Activated naive CD4-positive, alpha-beta T cell treated with anti-CD3 and anti-CD28 coated beads, Interleukin-2, amount 50 U/mL, for 24 hours (primary cell): ENCODE data around the gene PPM1G.

ENCODE experiments used
- H3K27ac Mint-ChIP-seq: one replicate; pipeline ENCODE4 v1.8.0; 2021; ENCODE audit warnings: mild to moderate bottlenecking, mixed read lengths
- H3K27me3 Mint-ChIP-seq: one replicate; pipeline ENCODE4 v1.8.0; 2021; ENCODE audit warnings: mixed read lengths
- H3K36me3 Mint-ChIP-seq: one replicate; pipeline ENCODE4 v1.8.0; 2021; ENCODE audit warnings: mixed read lengths
- H3K4me1 Mint-ChIP-seq: one replicate; pipeline ENCODE4 v1.8.0; 2021; ENCODE audit warnings: mixed read lengths
- H3K4me3 Mint-ChIP-seq: one replicate; pipeline ENCODE4 v1.8.0; 2021; ENCODE audit warnings: mild to moderate bottlenecking, mixed read lengths
- H3K9me3 Mint-ChIP-seq: one replicate; pipeline ENCODE4 v1.8.0; 2021; ENCODE audit warnings: mixed read lengths

Gene PPM1G

GRCh38 chr2:27380626-27381545 lies 28.5 kb downstream of the PPM1G start, which contains the start of gene ZNF513:
ZNF513 (minus strand) TSS chr2:27380734; CDS start chr2:27380526, 208 bp downstream.
- Mint-ChIP-seq H3K27me3 (no peaks in the 10 kb centered on the region), H3K9me3 (no peaks in the 10 kb centered on the region), H3K4me1 (peaks cover 28% of the 10 kb centered on the region), H3K27ac (peak within 1 kb of the TSS; percentile 95), H3K4me3 (peak within 1 kb of the TSS; percentile 93), H3K36me3 (peaks cover 14% of the 10 kb centered on the region)

GRCh38 chr2:27379836-27380625 lies 29.4 kb downstream of the PPM1G start:
- H3K36me3 Mint-ChIP-seq, result peaks cover 13% of the 10 kb centered on the region
- H3K4me1 Mint-ChIP-seq, result peaks cover 31% of the 10 kb centered on the region
- H3K4me3 Mint-ChIP-seq, result peak overlapping the region; percentile 93
- no peaks in the 10 kb centered on the region for H3K9me3 Mint-ChIP-seq
- H3K27ac Mint-ChIP-seq, result peak overlapping the region; percentile 83
- H3K27me3 Mint-ChIP-seq, result no peaks in the 10 kb centered on the region

DNA sequence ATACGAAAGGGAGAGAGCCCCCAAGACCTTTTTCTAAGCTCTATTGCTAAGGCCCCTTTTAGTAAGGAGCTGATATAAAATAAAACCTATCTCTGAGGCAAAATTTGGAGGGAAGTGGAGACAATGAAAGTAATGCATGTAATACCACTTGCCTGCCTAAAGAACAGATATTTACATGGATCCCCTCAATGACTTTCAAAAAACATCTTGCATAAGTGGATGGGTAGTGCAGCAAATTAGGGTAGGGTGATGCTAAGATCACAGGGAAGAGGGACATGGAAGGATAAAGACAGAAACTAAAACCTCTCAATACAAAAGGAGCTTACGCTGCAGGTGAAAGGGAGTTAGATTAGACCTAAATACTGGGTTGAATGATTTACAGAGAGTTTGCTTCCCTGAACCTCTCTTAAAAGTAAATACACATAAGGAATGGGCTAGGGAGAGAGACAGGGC lies 30.0 kb downstream of the PPM1G start:
- Mint-ChIP-seq H3K27ac (peak overlapping the region; percentile 83), H3K4me1 (peaks cover 35% of the 10 kb centered on the region), H3K4me3 (peak overlapping the region; percentile 93), H3K27me3 (no peaks in the 10 kb centered on the region), H3K36me3 (peaks cover 17% of the 10 kb centered on the region), H3K9me3 (no peaks in the 10 kb centered on the region)

- Mint-ChIP-seq H3K27me3 (no peaks in the 10 kb centered on the region), H3K36me3 (peaks cover 15% of the 10 kb centered on the region), H3K9me3 (no peaks in the 10 kb centered on the region), H3K4me3 (peak overlapping the region; percentile 93), H3K27ac (peak overlapping the region; percentile 83), H3K4me1 (peaks cover 40% of the 10 kb centered on the region)
Observed at GRCh38 chr2:27378809-27379290, 30.5 kb downstream of the PPM1G start.

GRCh38 chr2:27378096-27378808 lies 31.1 kb downstream of the PPM1G start:
- H3K27me3 Mint-ChIP-seq, result no peaks in the 10 kb centered on the region
- peak overlapping the region; percentile 65 for H3K27ac Mint-ChIP-seq
- H3K36me3 Mint-ChIP-seq, result peaks cover 13% of the 10 kb centered on the region
- H3K4me1 Mint-ChIP-seq, result peaks cover 40% of the 10 kb centered on the region
- H3K9me3 Mint-ChIP-seq, result no peaks in the 10 kb centered on the region
- no peak overlapping the region for H3K4me3 Mint-ChIP-seq

DNA sequence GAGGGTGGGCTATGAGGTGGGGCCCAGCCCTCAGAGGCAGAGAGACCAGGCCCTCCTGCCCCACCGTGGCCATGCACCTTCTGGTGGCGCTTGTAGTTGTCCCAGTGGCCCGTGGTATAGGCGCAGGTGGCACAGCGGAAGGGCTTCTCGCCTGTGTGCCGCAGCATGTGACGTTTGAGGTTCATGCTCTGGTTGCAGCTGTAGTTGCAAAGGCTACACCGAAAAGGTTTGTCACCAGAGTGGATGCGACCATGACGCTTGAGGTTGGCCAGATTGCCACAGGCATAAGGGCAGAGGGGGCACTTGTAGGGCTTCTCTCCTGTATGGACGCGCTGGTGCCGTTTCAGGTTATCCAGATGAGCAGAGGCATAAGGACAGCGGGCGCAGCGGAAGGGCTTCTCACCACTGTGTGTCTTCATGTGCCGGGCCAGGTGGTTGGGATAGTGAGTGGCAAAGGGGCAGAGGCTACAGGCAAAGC lies 31.7 kb downstream of the PPM1G start:
- Mint-ChIP-seq H3K9me3 (no peaks in the 10 kb centered on the region), H3K4me1 (peaks cover 45% of the 10 kb centered on the region), H3K36me3 (peaks cover 16% of the 10 kb centered on the region), H3K4me3 (no peak overlapping the region), H3K27ac (no peak overlapping the region), H3K27me3 (no peaks in the 10 kb centered on the region)

- Mint-ChIP-seq H3K4me1 (peaks cover 51% of the 10 kb centered on the region), H3K36me3 (peaks cover 17% of the 10 kb centered on the region), H3K27ac (no peak overlapping the region), H3K27me3 (no peaks in the 10 kb centered on the region), H3K9me3 (no peaks in the 10 kb centered on the region), H3K4me3 (no peak overlapping the region)
Observed at GRCh38 chr2:27376866-27377617, 32.3 kb downstream of the PPM1G start.

DNA sequence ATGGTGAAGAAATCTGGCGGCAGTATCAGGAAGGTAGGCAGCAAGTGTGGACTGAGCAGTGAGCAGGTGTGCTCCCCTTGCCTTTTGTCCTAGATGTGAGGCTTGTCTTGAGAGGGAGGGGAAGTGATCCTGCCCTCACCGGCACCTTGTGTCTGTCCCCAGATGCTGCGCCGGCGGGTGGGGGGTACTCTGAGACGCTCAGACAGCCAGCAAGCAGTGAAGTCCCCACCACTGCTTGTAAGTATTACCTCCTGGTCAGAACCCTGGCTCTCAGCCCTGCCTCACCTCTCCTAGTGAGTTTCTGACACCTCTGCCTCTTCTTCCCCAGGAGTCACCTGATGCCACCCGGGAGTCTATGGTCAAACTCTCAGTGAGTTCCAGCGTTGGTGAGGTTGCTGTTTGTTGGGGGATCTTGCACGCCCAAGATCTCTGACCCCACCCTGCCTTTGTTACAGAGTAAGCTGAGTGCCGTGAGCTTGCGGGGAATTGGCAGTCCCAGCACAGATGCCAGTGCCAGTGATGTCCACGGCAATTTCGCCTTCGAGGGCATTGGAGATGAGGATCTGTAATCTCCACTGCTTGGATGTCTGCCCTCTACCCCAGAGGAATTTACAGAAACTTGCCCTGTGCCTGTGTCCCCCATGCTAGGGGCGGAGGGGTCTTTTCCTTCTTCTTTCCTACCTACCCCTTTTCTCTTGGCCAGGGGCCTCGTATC lies 33.1 kb downstream of the PPM1G start:
- Mint-ChIP-seq H3K27ac (no peak overlapping the region), H3K4me3 (no peak overlapping the region), H3K9me3 (no peaks in the 10 kb centered on the region), H3K36me3 (peaks cover 18% of the 10 kb centered on the region), H3K4me1 (peaks cover 51% of the 10 kb centered on the region), H3K27me3 (no peaks in the 10 kb centered on the region)

GRCh38 chr2:27375513-27376099 lies 33.8 kb downstream of the PPM1G start:
- no peaks in the 10 kb centered on the region for H3K27me3 Mint-ChIP-seq
- H3K4me3 Mint-ChIP-seq, result no peak overlapping the region
- no peak overlapping the region for H3K27ac Mint-ChIP-seq
- peaks cover 19% of the 10 kb centered on the region for H3K36me3 Mint-ChIP-seq
- H3K9me3 Mint-ChIP-seq, result no peaks in the 10 kb centered on the region
- peaks cover 45% of the 10 kb centered on the region for H3K4me1 Mint-ChIP-seq

- H3K36me3 Mint-ChIP-seq, result peaks cover 21% of the 10 kb centered on the region
Observed at GRCh38 chr2:27373567-27373966, 35.8 kb downstream of the PPM1G start.

GRCh38 chr2:27372937-27373336 lies 36.5 kb downstream of the PPM1G start:
- peaks cover 45% of the 10 kb centered on the region for H3K4me1 Mint-ChIP-seq
- peak overlapping the region; percentile 11 for H3K4me3 Mint-ChIP-seq
- H3K27ac Mint-ChIP-seq, result peak overlapping the region; percentile 39
- peaks cover 21% of the 10 kb centered on the region for H3K36me3 Mint-ChIP-seq
- no peaks in the 10 kb centered on the region for H3K27me3 Mint-ChIP-seq
- H3K9me3 Mint-ChIP-seq, result no peaks in the 10 kb centered on the region

More at GRCh38 chr2:27373567-27373966, 35.8 kb downstream of the PPM1G start:
- Mint-ChIP-seq H3K27ac (no peak overlapping the region), H3K4me1 (peaks cover 43% of the 10 kb centered on the region), H3K4me3 (no peak overlapping the region), H3K9me3 (no peaks in the 10 kb centered on the region), H3K27me3 (no peaks in the 10 kb centered on the region)

- peaks cover 41% of the 10 kb centered on the region for H3K4me1 Mint-ChIP-seq
- peaks cover 26% of the 10 kb centered on the region for H3K36me3 Mint-ChIP-seq
Observed at GRCh38 chr2:27370816-27371620, 38.4 kb downstream of the PPM1G start.

More at GRCh38 chr2:27370816-27371620, 38.4 kb downstream of the PPM1G start:
- Mint-ChIP-seq H3K27ac (peak overlapping the region; percentile 98), H3K4me3 (peak overlapping the region; percentile 89), H3K27me3 (no peaks in the 10 kb centered on the region), H3K9me3 (no peaks in the 10 kb centered on the region)
